Astrocyte (in vitro differentiated cells and primary cell): ENCODE measurements around the gene SPHK2. TPM values are rescaled to one million over a fixed set of nuclear protein-coding genes. Genes with fewer than 3 reads are reported as not detected.

Experiments
- DNase-seq: peaks from one replicate; pipeline ENCODE4 v3.0.0-alpha.2; 2010; ENCODE audit warnings: low read depth
- FAIRE-seq: peaks from 2 replicates; lab custom pipeline; 2011; peaks lifted over from hg19 to GRCh38; lab: Jason Lieb, UNC
- H2AFZ ChIP-seq: 2 replicates; pipeline ENCODE4 v1.6.0; 2012; ENCODE audit warnings: low read depth, low read length, inconsistent platforms
- H3K27ac ChIP-seq: 2 replicates; pipeline ENCODE4 v1.5.1; 2011; ENCODE audit warnings: low read depth, low read length, inconsistent platforms
- H3K27me3 ChIP-seq: 2 replicates; pipeline ENCODE4 v1.6.0; 2011; ENCODE audit warnings: low read length, inconsistent platforms; ENCODE audit not compliant: insufficient read depth
- H3K36me3 ChIP-seq: 2 replicates; pipeline ENCODE4 v1.5.1; 2011; ENCODE audit warnings: low read length, inconsistent platforms; ENCODE audit not compliant: insufficient read depth
- H3K4me1 ChIP-seq: 2 replicates; pipeline ENCODE4 v1.5.1; 2011; ENCODE audit warnings: low read length, inconsistent platforms; ENCODE audit not compliant: insufficient read depth
- H3K4me2 ChIP-seq: 2 replicates; pipeline ENCODE4 v1.6.0; 2012; ENCODE audit warnings: low read length, inconsistent platforms
- H3K4me3 ChIP-seq: 2 replicates; pipeline ENCODE4 v1.5.1; 2011; ENCODE audit warnings: low read depth, mild to moderate bottlenecking, low read length, inconsistent platforms; ENCODE audit not compliant: insufficient read depth
- H3K79me2 ChIP-seq: 2 replicates; pipeline ENCODE4 v1.6.0; 2012; ENCODE audit warnings: mild to moderate bottlenecking, low read length, inconsistent platforms; ENCODE audit not compliant: insufficient read depth
- H3K9ac ChIP-seq: 2 replicates; pipeline ENCODE4 v1.6.0; 2012; ENCODE audit warnings: mild to moderate bottlenecking, low read length, inconsistent platforms
- H3K9me3 ChIP-seq: 2 replicates; pipeline ENCODE4 v1.5.1; 2012; ENCODE audit warnings: low read depth, mild to moderate bottlenecking, low read length, inconsistent platforms; ENCODE audit not compliant: insufficient read depth
- H4K20me1 ChIP-seq: 2 replicates; pipeline ENCODE4 v1.6.0; 2012; ENCODE audit warnings: low read length, inconsistent platforms; ENCODE audit not compliant: insufficient read depth
- H3K27ac Mint-ChIP-seq: one replicate; pipeline ENCODE4 v1.8.0; 2021; ENCODE audit warnings: mild to moderate bottlenecking, mixed read lengths; ENCODE audit not compliant: unreplicated experiment
- H3K27me3 Mint-ChIP-seq: one replicate; pipeline ENCODE4 v1.8.0; 2021; ENCODE audit warnings: low read depth, mixed read lengths; ENCODE audit not compliant: unreplicated experiment
- H3K36me3 Mint-ChIP-seq: one replicate; pipeline ENCODE4 v1.8.0; 2021; ENCODE audit warnings: low read depth, mixed read lengths; ENCODE audit not compliant: unreplicated experiment
- H3K4me1 Mint-ChIP-seq: one replicate; pipeline ENCODE4 v1.8.0; 2021; ENCODE audit warnings: low read depth, mixed read lengths; ENCODE audit not compliant: unreplicated experiment
- H3K4me3 Mint-ChIP-seq: one replicate; pipeline ENCODE4 v1.8.0; 2021; ENCODE audit warnings: mild to moderate bottlenecking, moderate library complexity, mixed read lengths; ENCODE audit not compliant: unreplicated experiment
- H3K9me3 Mint-ChIP-seq: one replicate; pipeline ENCODE4 v1.8.0; 2021; ENCODE audit warnings: mild to moderate bottlenecking, mixed read lengths; ENCODE audit not compliant: unreplicated experiment
- CTCF ChIP-seq: IDR thresholded peaks from 2 replicates; pipeline ENCODE4 v1.5.1; 2011; ENCODE audit warnings: low read depth, mild to moderate bottlenecking, inconsistent platforms, low read length, moderate library complexity; ENCODE audit not compliant: insufficient read depth
- EZH2 ChIP-seq: IDR thresholded peaks from 2 replicates; pipeline ENCODE4 v1.6.1; 2012; ENCODE audit warnings: mild to moderate bottlenecking, low read length, inconsistent platforms; ENCODE audit not compliant: insufficient read depth
- total RNA-seq: library from RNA; stranded (reverse); gene quantifications from 2 replicates; pipeline ENCODE4 v1.2.1, GENCODE V29; 2021

Gene SPHK2
- total RNA-seq, 1 donor from 2014 or later, result 29.4 TPM

GRCh38 chr19:48639483-48640375 is 20.4 kb downstream of the SPHK2 start:
- Histone ChIP-seq H3K36me3 (no peaks in the 10 kb centered on the region), H3K4me3 (no peak overlapping the region), H3K79me2 (no peaks in the 10 kb centered on the region), H3K4me2 (no peak overlapping the region), H3K27me3 (peaks cover 3% of the 10 kb centered on the region), H3K9me3 (no peaks in the 10 kb centered on the region), H3K27ac (no peak overlapping the region), H3K9ac (no peak overlapping the region), H4K20me1 (no peaks in the 10 kb centered on the region), H2AFZ (no peak overlapping the region), H3K4me1 (peaks cover 24% of the 10 kb centered on the region)
- Mint-ChIP-seq H3K4me3 (no peak overlapping the region), H3K9me3 (no peaks in the 10 kb centered on the region), H3K27me3 (peaks cover 7% of the 10 kb centered on the region), H3K27ac (no peak overlapping the region), H3K36me3 (peaks cover 2% of the 10 kb centered on the region), H3K4me1 (peaks cover 3% of the 10 kb centered on the region)
- no peak for DNase-seq
- TF ChIP-seq CTCF (no peak), EZH2 (no peak)
- FAIRE-seq, result no peak

GRCh38 chr19:48641850-48642249 is 22.5 kb downstream of the SPHK2 start:
- FAIRE-seq (no peak), DNase-seq (no peak)
- Mint-ChIP-seq H3K27me3 (peaks cover 4% of the 10 kb centered on the region), H3K27ac (no peak overlapping the region), H3K4me1 (peaks cover 7% of the 10 kb centered on the region), H3K9me3 (no peaks in the 10 kb centered on the region), H3K36me3 (peaks cover 2% of the 10 kb centered on the region), H3K4me3 (no peak overlapping the region)
- Histone ChIP-seq H3K4me3 (no peak overlapping the region), H2AFZ (no peak overlapping the region), H3K9me3 (no peaks in the 10 kb centered on the region), H3K79me2 (no peaks in the 10 kb centered on the region), H3K27me3 (no peaks in the 10 kb centered on the region), H3K4me1 (peaks cover 28% of the 10 kb centered on the region), H4K20me1 (no peaks in the 10 kb centered on the region), H3K27ac (no peak overlapping the region), H3K4me2 (no peak overlapping the region), H3K9ac (no peak overlapping the region), H3K36me3 (no peaks in the 10 kb centered on the region)
- no peak for TF ChIP-seq CTCF
- TF ChIP-seq EZH2, result no peak

- Mint-ChIP-seq H3K27ac (no peak overlapping the region), H3K4me3 (no peak overlapping the region), H3K9me3 (no peaks in the 10 kb centered on the region)
Measured at GRCh38 chr19:48642862-48643261, 23.6 kb downstream of the SPHK2 start.

More at GRCh38 chr19:48642862-48643261, 23.6 kb downstream of the SPHK2 start:
- Histone ChIP-seq H3K79me2 (no peaks in the 10 kb centered on the region), H3K9me3 (no peaks in the 10 kb centered on the region), H3K27me3 (no peaks in the 10 kb centered on the region), H3K27ac (no peak overlapping the region), H3K9ac (no peak overlapping the region), H3K4me2 (no peak overlapping the region), H4K20me1 (no peaks in the 10 kb centered on the region), H3K36me3 (no peaks in the 10 kb centered on the region), H2AFZ (no peak overlapping the region), H3K4me3 (no peak overlapping the region), H3K4me1 (peaks cover 19% of the 10 kb centered on the region)
- Mint-ChIP-seq H3K27me3 (peaks cover 4% of the 10 kb centered on the region), H3K4me1 (peaks cover 7% of the 10 kb centered on the region), H3K36me3 (peaks cover 2% of the 10 kb centered on the region)
- DNase-seq (no peak), FAIRE-seq (no peak)
- no peak for TF ChIP-seq EZH2
- TF ChIP-seq CTCF, result no peak
